Kidney (tissue), 14 donors: ENCODE results near the gene PTPRG. TPM values are rescaled to one million over a fixed set of nuclear protein-coding genes. Genes with fewer than 3 reads are reported as not detected.
"Not testable (repeated sequence)": the region's sequence is repeated elsewhere in the genome, so short reads cannot be mapped to it uniquely, and the experiment has no call there.

Experiments used
- DNase-seq, 5 donors: peaks; one replicate each; pipeline ENCODE4 v3.0.0-alpha.2; 2013 to 2020
- FAIRE-seq: peaks from 2 replicates; lab custom pipeline; 2012; peaks lifted over from hg19 to GRCh38; lab: Jason Lieb, UNC
- H3K27ac ChIP-seq, 2 donors: one replicate each; pipeline ENCODE4 v1.7.0; 2013; ENCODE audit warnings: low read depth in 2 of 2, low read length in 2 of 2, inconsistent platforms in 1 of 2
- H3K27me3 ChIP-seq: one replicate; pipeline ENCODE4 v1.7.1; 2013; ENCODE audit warnings: low read length, inconsistent platforms; ENCODE audit not compliant: control insufficient read depth, insufficient read depth
- H3K36me3 ChIP-seq, 3 donors: one replicate each; pipeline versions ENCODE4 v1.7.0 to v1.7.1; 2013; ENCODE audit warnings: low read length in 3 of 3, control low read depth in 1 of 3, inconsistent platforms in 1 of 3; ENCODE audit not compliant: insufficient read depth in 3 of 3, control insufficient read depth in 2 of 3
- H3K4me1 ChIP-seq, 3 donors: one replicate each; pipeline versions ENCODE4 v1.7.0 to v1.7.1; 2013; ENCODE audit warnings: low read length in 3 of 3, inconsistent platforms in 1 of 3, low read depth in 1 of 3; ENCODE audit not compliant: control insufficient read depth in 2 of 3, insufficient read depth in 2 of 3
- H3K4me3 ChIP-seq, 3 donors: one replicate each; pipeline versions ENCODE4 v1.7.0 to v1.8.1; 2013; ENCODE audit warnings: low read length in 3 of 3, control low read depth in 1 of 3, inconsistent platforms in 1 of 3
- H3K9ac ChIP-seq, 3 donors: one replicate each; pipeline versions ENCODE4 v1.7.0 to v1.7.1; 2013; ENCODE audit warnings: low read length in 3 of 3, control low read depth in 1 of 3, inconsistent platforms in 1 of 3
- H3K9me3 ChIP-seq, 3 donors: one replicate each; pipeline versions ENCODE4 v1.7.0 to v1.7.1; 2013; ENCODE audit warnings: low read length in 3 of 3, control low read depth in 1 of 3, inconsistent platforms in 1 of 3; ENCODE audit not compliant: control insufficient read depth in 2 of 3, insufficient read depth in 1 of 3
- intact Hi-C: fragments of 100-400 bp; cut with DNase I; formaldehyde crosslinking; loops from one replicate; pipeline ENCODE4 v1.11.1; 2022
- polyA plus RNA-seq: library from polyadenylated mRNA; stranded (reverse); fragments of 350-450 nt; fragmentation: Illumina TruSeq; extraction: RNeasy Lipid Tissue Mini Kit (QIAGEN cat#74804); gene quantifications from one replicate; pipeline ENCODE4 v1.2.3, GENCODE V29; 2014; ENCODE audit warnings: low read depth, low replicate concordance; ENCODE audit not compliant: insufficient read depth
- total RNA-seq: library from RNA; stranded (reverse); fragmentation: NEBNext Ultra II Directional; extraction: Animal tissue kit (Norgen Biotek cat#: 25700); gene quantifications from one replicate; pipeline ENCODE4 v1.2.1, GENCODE V29; 2021
- TF ChIP-seq, protein P1 (sequence below): IDR thresholded peaks from 3 replicates; pipeline ENCODE4 v1.5.1; 2012; ENCODE audit warnings: mild to moderate bottlenecking, moderate library complexity, borderline replicate concordance; ENCODE audit not compliant: insufficient read depth; ENCODE audit errors: extremely low read depth
- donor health status: control.
- donor health status: control.
- donor health status: control.
- donor health status: control.
- donor health status: control.
- donor health status: DM: yes; HTN: yes; CAD: no.
- donor health status: Normal renal cell carcinoma (clear cell type).

PTPRG gene
- total and polyA plus RNA-seq, 2 donors from 2014 or later, result 9.2 to 154 TPM

DNA sequence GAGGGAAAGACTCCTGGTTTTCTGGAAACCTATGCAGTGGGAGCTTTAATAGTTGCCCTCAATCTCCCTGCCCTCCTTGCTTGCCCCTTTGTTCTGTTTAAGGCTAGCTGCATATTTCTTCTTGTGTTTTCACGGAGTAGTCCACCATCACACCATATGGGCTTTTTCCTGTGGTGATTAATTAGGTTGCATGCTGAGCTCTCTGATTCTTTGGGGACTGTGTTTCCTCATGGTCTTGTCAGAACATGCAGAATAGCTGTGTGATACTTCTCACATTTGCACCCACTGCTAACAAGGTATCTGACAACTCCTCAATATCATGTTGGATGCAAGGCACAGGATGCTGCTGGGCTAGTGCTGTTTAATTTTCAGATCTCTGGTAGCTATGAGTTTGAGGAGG, 139.6 kb downstream of the PTPRG start:
- Histone ChIP-seq H3K9me3 (no peaks in the 10 kb centered on the region), H3K36me3 (no peaks in the 10 kb centered on the region), H3K4me1 (peaks cover 0 to 13% (median 5%) of the 10 kb centered on the region in 3 donors), H3K27ac (no peak overlapping the region), H3K9ac (no peak overlapping the region), H3K4me3 (no peak overlapping the region), H3K27me3 (no peaks in the 10 kb centered on the region)
- FAIRE-seq (no peak), DNase-seq (no peak)
- intact Hi-C loops, result no loop called here
- TF ChIP-seq, protein P1, sequence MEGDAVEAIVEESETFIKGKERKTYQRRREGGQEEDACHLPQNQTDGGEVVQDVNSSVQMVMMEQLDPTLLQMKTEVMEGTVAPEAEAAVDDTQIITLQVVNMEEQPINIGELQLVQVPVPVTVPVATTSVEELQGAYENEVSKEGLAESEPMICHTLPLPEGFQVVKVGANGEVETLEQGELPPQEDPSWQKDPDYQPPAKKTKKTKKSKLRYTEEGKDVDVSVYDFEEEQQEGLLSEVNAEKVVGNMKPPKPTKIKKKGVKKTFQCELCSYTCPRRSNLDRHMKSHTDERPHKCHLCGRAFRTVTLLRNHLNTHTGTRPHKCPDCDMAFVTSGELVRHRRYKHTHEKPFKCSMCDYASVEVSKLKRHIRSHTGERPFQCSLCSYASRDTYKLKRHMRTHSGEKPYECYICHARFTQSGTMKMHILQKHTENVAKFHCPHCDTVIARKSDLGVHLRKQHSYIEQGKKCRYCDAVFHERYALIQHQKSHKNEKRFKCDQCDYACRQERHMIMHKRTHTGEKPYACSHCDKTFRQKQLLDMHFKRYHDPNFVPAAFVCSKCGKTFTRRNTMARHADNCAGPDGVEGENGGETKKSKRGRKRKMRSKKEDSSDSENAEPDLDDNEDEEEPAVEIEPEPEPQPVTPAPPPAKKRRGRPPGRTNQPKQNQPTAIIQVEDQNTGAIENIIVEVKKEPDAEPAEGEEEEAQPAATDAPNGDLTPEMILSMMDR, result no peak

DNA sequence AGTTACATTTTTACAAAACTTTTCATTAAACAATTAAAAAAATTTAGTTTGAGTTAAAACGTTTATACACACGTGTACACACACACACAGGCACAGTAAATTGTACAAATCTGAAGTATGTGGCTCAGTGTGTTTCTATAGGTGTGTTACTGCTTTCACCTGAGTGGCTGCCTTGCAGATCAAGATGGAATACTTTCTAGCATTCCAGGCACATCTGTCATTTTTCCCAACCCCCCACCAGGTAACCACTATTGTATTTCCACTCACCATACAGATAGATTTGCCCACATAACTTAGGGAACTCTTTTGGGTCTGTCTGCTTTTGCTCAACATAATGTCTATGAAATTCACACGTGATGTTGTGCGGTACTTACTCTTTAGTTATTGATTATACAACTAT, 141.1 kb downstream of the PTPRG start:
- H3K9ac ChIP-seq, result no peak overlapping the region
- peaks cover 0 to 13% (median 5%) of the 10 kb centered on the region in 3 donors for H3K4me1 ChIP-seq
- no peaks in the 10 kb centered on the region for H3K9me3 ChIP-seq
- H3K4me3 ChIP-seq, result no peak overlapping the region
- FAIRE-seq (no peak), DNase-seq (no peak)
- no peak overlapping the region for H3K27ac ChIP-seq
- no peaks in the 10 kb centered on the region for H3K36me3 ChIP-seq
- TF ChIP-seq, protein P1, result no peak
- H3K27me3 ChIP-seq, result no peaks in the 10 kb centered on the region
- intact Hi-C loops, result no loop called here

DNA sequence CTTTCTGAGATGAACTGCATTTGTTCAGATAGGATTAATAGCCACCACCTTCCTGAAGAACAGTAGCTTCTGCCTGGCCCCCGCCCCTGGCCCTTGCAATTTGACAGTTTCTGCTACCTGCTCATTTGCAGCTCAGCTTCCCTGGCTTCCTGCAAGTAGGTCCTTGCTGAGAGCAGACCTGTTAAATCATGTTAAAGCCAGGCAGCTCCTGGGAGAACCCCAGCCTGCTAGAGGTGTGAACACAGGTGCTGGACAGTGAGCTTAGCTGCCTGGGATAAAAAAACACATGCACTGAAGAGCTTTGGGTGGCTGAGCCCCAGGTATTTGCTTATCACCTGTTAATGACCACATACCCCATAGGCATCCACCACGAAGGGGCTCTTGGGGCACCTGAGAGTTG, 143.4 kb downstream of the PTPRG start:
- no peaks in the 10 kb centered on the region for H3K9me3 ChIP-seq
- no peak overlapping the region for H3K27ac ChIP-seq
- TF ChIP-seq, protein P1, result no peak
- intact Hi-C loops, result no loop called here
- H3K27me3 ChIP-seq, result no peaks in the 10 kb centered on the region
- H3K36me3 ChIP-seq, result no peaks in the 10 kb centered on the region
- H3K4me3 ChIP-seq, result no peak overlapping the region
- DNase-seq, result peak in 4 of 5 donors; percentile 45 to 70 (median 58)
- no peak overlapping the region for H3K9ac ChIP-seq
- no peak for FAIRE-seq
- H3K4me1 ChIP-seq, result peaks cover 0 to 13% (median 9%) of the 10 kb centered on the region in 3 donors

DNA sequence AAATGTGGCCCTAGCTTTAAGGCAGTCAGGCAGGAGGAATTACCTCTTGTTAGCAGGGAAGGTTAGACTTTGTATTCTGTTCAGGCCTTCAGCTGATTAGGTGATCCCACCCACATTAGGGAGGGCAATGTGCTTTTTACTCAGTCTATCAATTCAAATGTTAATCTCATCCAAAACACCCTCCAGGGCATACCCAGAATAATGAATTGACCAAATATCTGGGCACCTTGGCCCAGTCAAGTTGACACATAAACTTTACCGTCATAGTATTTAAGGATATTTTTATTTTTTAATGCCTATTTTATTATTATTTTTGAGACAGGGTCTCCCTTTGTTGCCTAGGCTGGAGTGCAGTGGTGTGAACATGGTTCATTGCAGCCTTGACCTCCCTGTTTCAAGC, 146.1 kb downstream of the PTPRG start:
- TF ChIP-seq, protein P1, result no peak
- intact Hi-C loops, result no loop called here
- no peaks in the 10 kb centered on the region for H3K9me3 ChIP-seq
- FAIRE-seq (no peak), DNase-seq (no peak)
- H3K27ac ChIP-seq, result no peak overlapping the region
- no peaks in the 10 kb centered on the region for H3K27me3 ChIP-seq
- no peak overlapping the region for H3K4me3 ChIP-seq
- no peaks in the 10 kb centered on the region for H3K36me3 ChIP-seq
- H3K4me1 ChIP-seq, result peaks cover 0 to 11% (median 8%) of the 10 kb centered on the region in 3 donors
- no peak overlapping the region for H3K9ac ChIP-seq

DNA sequence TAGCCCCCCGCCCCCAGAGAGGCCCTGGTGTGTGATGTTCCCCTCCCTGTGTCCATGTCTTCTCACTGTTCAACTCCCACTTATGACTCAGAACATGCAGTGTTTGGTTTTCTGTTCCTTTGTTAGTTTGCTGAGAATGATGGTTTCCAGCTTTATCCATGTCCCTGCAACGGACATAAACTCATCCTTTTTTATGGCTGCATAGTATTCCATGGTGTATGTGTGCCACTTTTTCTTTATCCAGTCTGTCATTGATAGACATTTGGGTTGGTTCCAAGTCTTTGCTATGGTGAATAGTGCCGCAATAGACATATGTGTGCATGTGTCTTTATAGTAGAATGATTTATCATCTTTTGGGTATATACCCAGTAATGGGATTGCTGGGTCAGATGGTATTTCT, 149.5 kb downstream of the PTPRG start:
- H3K4me1 ChIP-seq, intact Hi-C loops, H3K9ac ChIP-seq, DNase-seq, FAIRE-seq, H3K4me3 ChIP-seq, H3K27me3 ChIP-seq, H3K9me3 ChIP-seq, H3K36me3 ChIP-seq, H3K27ac ChIP-seq: not testable (repeated sequence)
